Rectal smooth muscle tissue (tissue), 1 donor: ENCODE measurements around the gene KREMEN2.

Source experiments
- H3K27ac ChIP-seq: one replicate; pipeline ENCODE4 v1.7.0; 2013; ENCODE audit warnings: low read depth, low read length, inconsistent platforms
- H3K27me3 ChIP-seq: one replicate; pipeline ENCODE4 v1.7.0; 2013; ENCODE audit warnings: low read length; ENCODE audit not compliant: control insufficient read depth, insufficient read depth
- H3K36me3 ChIP-seq: one replicate; pipeline ENCODE4 v1.7.0; 2013; ENCODE audit warnings: low read length; ENCODE audit not compliant: control insufficient read depth, insufficient read depth
- H3K4me1 ChIP-seq: one replicate; pipeline ENCODE4 v1.7.0; 2013; ENCODE audit warnings: low read length; ENCODE audit not compliant: control insufficient read depth, insufficient read depth
- H3K4me3 ChIP-seq: one replicate; pipeline ENCODE4 v1.7.0; 2013; ENCODE audit warnings: low read length
- H3K9ac ChIP-seq: one replicate; pipeline ENCODE4 v1.7.0; 2013; ENCODE audit warnings: low read length

KREMEN2 gene

GRCh38 chr16:2990891-2991290 is 26.8 kb downstream of the KREMEN2 start:
- H3K4me3 ChIP-seq = no peak overlapping the region
- H3K9ac ChIP-seq = no peak overlapping the region
- no peaks in the 10 kb centered on the region for H3K27me3 ChIP-seq
- no peaks in the 10 kb centered on the region for H3K4me1 ChIP-seq
- H3K36me3 ChIP-seq = no peaks in the 10 kb centered on the region
- no peak overlapping the region for H3K27ac ChIP-seq

GRCh38 chr16:2991566-2992261 is 27.6 kb downstream of the KREMEN2 start:
- no peaks in the 10 kb centered on the region for H3K36me3 ChIP-seq
- no peak overlapping the region for H3K4me3 ChIP-seq
- no peaks in the 10 kb centered on the region for H3K4me1 ChIP-seq
- H3K27ac ChIP-seq = no peak overlapping the region
- no peak overlapping the region for H3K9ac ChIP-seq
- H3K27me3 ChIP-seq = no peaks in the 10 kb centered on the region

- Histone ChIP-seq H3K9ac (no peak overlapping the region), H3K27me3 (no peaks in the 10 kb centered on the region)
Measured at GRCh38 chr16:2992383-2993081, 28.5 kb downstream of the KREMEN2 start.

GRCh38 chr16:2996298-2996697 is 32.2 kb downstream of the KREMEN2 start:
- no peaks in the 10 kb centered on the region for H3K36me3 ChIP-seq
- no peak overlapping the region for H3K27ac ChIP-seq

More at GRCh38 chr16:2992383-2993081, 28.5 kb downstream of the KREMEN2 start:
- H3K4me3 ChIP-seq = no peak overlapping the region
- no peaks in the 10 kb centered on the region for H3K4me1 ChIP-seq
- H3K27ac ChIP-seq = no peak overlapping the region
- no peaks in the 10 kb centered on the region for H3K36me3 ChIP-seq

GRCh38 chr16:2999929-3000328 is 35.9 kb downstream of the KREMEN2 start:
- Histone ChIP-seq H3K36me3 (no peaks in the 10 kb centered on the region), H3K27me3 (peaks cover 3% of the 10 kb centered on the region), H3K9ac (no peak overlapping the region), H3K27ac (no peak overlapping the region), H3K4me1 (no peaks in the 10 kb centered on the region), H3K4me3 (no peak overlapping the region)

More at GRCh38 chr16:2996298-2996697, 32.2 kb downstream of the KREMEN2 start:
- peaks cover 3% of the 10 kb centered on the region for H3K27me3 ChIP-seq
- H3K9ac ChIP-seq = no peak overlapping the region
- H3K4me3 ChIP-seq = no peak overlapping the region
- no peaks in the 10 kb centered on the region for H3K4me1 ChIP-seq

- H3K9ac ChIP-seq = no peak overlapping the region
Measured at GRCh38 chr16:3000540-3000939, 36.5 kb downstream of the KREMEN2 start.

GRCh38 chr16:3001316-3001715 is 37.2 kb downstream of the KREMEN2 start:
- Histone ChIP-seq H3K36me3 (no peaks in the 10 kb centered on the region), H3K27me3 (peaks cover 3% of the 10 kb centered on the region), H3K4me3 (no peak overlapping the region), H3K9ac (no peak overlapping the region), H3K4me1 (no peaks in the 10 kb centered on the region), H3K27ac (no peak overlapping the region)

More at GRCh38 chr16:3000540-3000939, 36.5 kb downstream of the KREMEN2 start:
- H3K27me3 ChIP-seq = peaks cover 3% of the 10 kb centered on the region
- H3K27ac ChIP-seq = no peak overlapping the region
- no peak overlapping the region for H3K4me3 ChIP-seq
- no peaks in the 10 kb centered on the region for H3K36me3 ChIP-seq
- no peaks in the 10 kb centered on the region for H3K4me1 ChIP-seq

GRCh38 chr16:3003582-3004270 is 39.7 kb downstream of the KREMEN2 start:
- peaks cover 7% of the 10 kb centered on the region for H3K27me3 ChIP-seq

GRCh38 chr16:3004319-3004718 is 40.2 kb downstream of the KREMEN2 start:
- no peak overlapping the region for H3K27ac ChIP-seq
- H3K9ac ChIP-seq = no peak overlapping the region
- H3K4me1 ChIP-seq = no peaks in the 10 kb centered on the region
- H3K4me3 ChIP-seq = no peak overlapping the region
- peaks cover 8% of the 10 kb centered on the region for H3K27me3 ChIP-seq
- H3K36me3 ChIP-seq = no peaks in the 10 kb centered on the region

More at GRCh38 chr16:3003582-3004270, 39.7 kb downstream of the KREMEN2 start:
- Histone ChIP-seq H3K9ac (no peak overlapping the region), H3K4me1 (no peaks in the 10 kb centered on the region), H3K4me3 (no peak overlapping the region), H3K27ac (no peak overlapping the region), H3K36me3 (no peaks in the 10 kb centered on the region)

- Histone ChIP-seq H3K9ac (peak overlapping the region; percentile 28), H3K27ac (no peak overlapping the region)
Measured at GRCh38 chr16:3004781-3005284, 40.8 kb downstream of the KREMEN2 start.

GRCh38 chr16:3007059-3007956 is 43.2 kb downstream of the KREMEN2 start:
- Histone ChIP-seq H3K36me3 (no peaks in the 10 kb centered on the region), H3K4me3 (peak overlapping the region; percentile 14), H3K27me3 (peaks cover 10% of the 10 kb centered on the region), H3K4me1 (no peaks in the 10 kb centered on the region), H3K27ac (no peak overlapping the region), H3K9ac (no peak overlapping the region)

More at GRCh38 chr16:3004781-3005284, 40.8 kb downstream of the KREMEN2 start:
- Histone ChIP-seq H3K27me3 (peaks cover 8% of the 10 kb centered on the region), H3K36me3 (no peaks in the 10 kb centered on the region), H3K4me3 (peak overlapping the region; percentile 58), H3K4me1 (no peaks in the 10 kb centered on the region)
